Ishikawa (cell line): Measurements from ENCODE around the gene COMMD7.

ENCODE experiments used
- CEBPB ChIP-seq: IDR thresholded peaks from 2 replicates; pipeline ENCODE4 v1.6.1; 2012
- CREB1 ChIP-seq: IDR thresholded peaks from 2 replicates; pipeline ENCODE4 v1.6.1; 2012; ENCODE audit warnings: low read depth
- EGR1 ChIP-seq: IDR thresholded peaks from 2 replicates; pipeline ENCODE4 v1.6.1; 2012
- EP300 ChIP-seq: IDR thresholded peaks from 2 replicates; pipeline ENCODE4 v1.6.1; 2012; ENCODE audit warnings: borderline replicate concordance
- FOXM1 ChIP-seq: IDR thresholded peaks from 2 replicates; pipeline ENCODE4 v1.6.1; 2012; ENCODE audit warnings: low read depth, borderline replicate concordance
- NFIC ChIP-seq: IDR thresholded peaks from 2 replicates; pipeline ENCODE4 v1.6.1; 2012
- RAD21 ChIP-seq: IDR thresholded peaks from 2 replicates; pipeline ENCODE4 v1.6.1; 2012; ENCODE audit warnings: low read depth
- TAF1 ChIP-seq: IDR thresholded peaks from 2 replicates; pipeline ENCODE4 v1.6.1; 2012; ENCODE audit warnings: low read depth, mild to moderate bottlenecking
- TCF12 ChIP-seq: IDR thresholded peaks from 2 replicates; pipeline ENCODE4 v1.6.1; 2012; ENCODE audit warnings: low read depth
- TEAD4 ChIP-seq: IDR thresholded peaks from 2 replicates; pipeline ENCODE4 v1.6.1; 2012
- USF1 ChIP-seq: IDR thresholded peaks from 2 replicates; pipeline ENCODE4 v1.6.1; 2012
- YY1 ChIP-seq: IDR thresholded peaks from 2 replicates; pipeline ENCODE4 v1.6.1; 2012; ENCODE audit warnings: low read depth
- ZBTB7A ChIP-seq: IDR thresholded peaks from 2 replicates; pipeline ENCODE4 v1.6.1; 2012; ENCODE audit warnings: low read depth
- TF ChIP-seq, protein P1 (sequence below): IDR thresholded peaks from 2 replicates; pipeline ENCODE4 v1.6.1; 2012; ENCODE audit warnings: low read depth, mild to moderate bottlenecking
- TF ChIP-seq, protein P2 (sequence below): IDR thresholded peaks from 2 replicates; pipeline ENCODE4 v1.6.1; 2012

COMMD7 gene

DNA sequence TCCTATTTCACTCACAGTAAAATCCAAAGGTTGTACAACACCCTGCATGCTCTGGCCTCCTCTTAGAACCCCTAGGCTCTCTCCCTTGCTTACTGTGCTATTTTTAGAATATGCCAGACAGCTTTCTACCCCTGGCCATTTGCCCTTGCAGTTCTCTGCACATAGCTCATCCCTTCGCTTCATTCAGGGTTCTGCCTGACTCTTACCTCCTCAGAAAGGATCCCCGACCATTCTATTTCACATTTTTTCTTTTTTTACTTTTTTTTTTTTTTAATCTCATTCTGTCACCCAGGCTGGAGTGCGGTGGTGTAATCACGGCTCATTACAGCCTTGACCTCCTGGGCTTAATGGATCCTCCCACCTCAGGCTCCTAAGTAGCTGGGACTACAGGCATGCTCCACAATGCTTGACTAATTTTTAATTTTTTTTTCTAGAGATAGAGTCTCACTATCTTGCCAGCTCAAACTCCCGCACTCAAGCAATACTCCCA lies 33.6 kb downstream of the COMMD7 start:
- TF ChIP-seq CEBPB (no peak), YY1 (no peak), FOXM1 (no peak), RAD21 (no peak), EP300 (no peak), CREB1 (no peak), NFIC (no peak), ZBTB7A (no peak), TAF1 (no peak), EGR1 (no peak), TEAD4 (no peak), TCF12 (no peak), USF1 (no peak)
- TF ChIP-seq, protein P1, sequence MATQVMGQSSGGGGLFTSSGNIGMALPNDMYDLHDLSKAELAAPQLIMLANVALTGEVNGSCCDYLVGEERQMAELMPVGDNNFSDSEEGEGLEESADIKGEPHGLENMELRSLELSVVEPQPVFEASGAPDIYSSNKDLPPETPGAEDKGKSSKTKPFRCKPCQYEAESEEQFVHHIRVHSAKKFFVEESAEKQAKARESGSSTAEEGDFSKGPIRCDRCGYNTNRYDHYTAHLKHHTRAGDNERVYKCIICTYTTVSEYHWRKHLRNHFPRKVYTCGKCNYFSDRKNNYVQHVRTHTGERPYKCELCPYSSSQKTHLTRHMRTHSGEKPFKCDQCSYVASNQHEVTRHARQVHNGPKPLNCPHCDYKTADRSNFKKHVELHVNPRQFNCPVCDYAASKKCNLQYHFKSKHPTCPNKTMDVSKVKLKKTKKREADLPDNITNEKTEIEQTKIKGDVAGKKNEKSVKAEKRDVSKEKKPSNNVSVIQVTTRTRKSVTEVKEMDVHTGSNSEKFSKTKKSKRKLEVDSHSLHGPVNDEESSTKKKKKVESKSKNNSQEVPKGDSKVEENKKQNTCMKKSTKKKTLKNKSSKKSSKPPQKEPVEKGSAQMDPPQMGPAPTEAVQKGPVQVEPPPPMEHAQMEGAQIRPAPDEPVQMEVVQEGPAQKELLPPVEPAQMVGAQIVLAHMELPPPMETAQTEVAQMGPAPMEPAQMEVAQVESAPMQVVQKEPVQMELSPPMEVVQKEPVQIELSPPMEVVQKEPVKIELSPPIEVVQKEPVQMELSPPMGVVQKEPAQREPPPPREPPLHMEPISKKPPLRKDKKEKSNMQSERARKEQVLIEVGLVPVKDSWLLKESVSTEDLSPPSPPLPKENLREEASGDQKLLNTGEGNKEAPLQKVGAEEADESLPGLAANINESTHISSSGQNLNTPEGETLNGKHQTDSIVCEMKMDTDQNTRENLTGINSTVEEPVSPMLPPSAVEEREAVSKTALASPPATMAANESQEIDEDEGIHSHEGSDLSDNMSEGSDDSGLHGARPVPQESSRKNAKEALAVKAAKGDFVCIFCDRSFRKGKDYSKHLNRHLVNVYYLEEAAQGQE, result no peak
- TF ChIP-seq, protein P2, sequence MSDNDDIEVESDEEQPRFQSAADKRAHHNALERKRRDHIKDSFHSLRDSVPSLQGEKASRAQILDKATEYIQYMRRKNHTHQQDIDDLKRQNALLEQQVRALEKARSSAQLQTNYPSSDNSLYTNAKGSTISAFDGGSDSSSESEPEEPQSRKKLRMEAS, result no peak

- TF ChIP-seq NFIC, result no peak
- no peak for TF ChIP-seq RAD21
- no peak for TF ChIP-seq YY1
- no peak for TF ChIP-seq TEAD4
- TF ChIP-seq CREB1, result no peak
- no peak for TF ChIP-seq EP300
- no peak for TF ChIP-seq TCF12
- no peak for TF ChIP-seq USF1
- no peak for TF ChIP-seq ZBTB7A
- TF ChIP-seq TAF1, result no peak
- no peak for TF ChIP-seq FOXM1
- TF ChIP-seq, protein P1, result no peak
- TF ChIP-seq, protein P2, result no peak
- TF ChIP-seq CEBPB, result no peak
- TF ChIP-seq EGR1, result no peak
Measured at GRCh38 chr20:32707691-32708581, 35.3 kb downstream of the COMMD7 start.

- TF ChIP-seq, protein P2, result no peak
- TF ChIP-seq EP300 (no peak), CREB1 (no peak)
Measured at GRCh38 chr20:32706486-32706885, 36.8 kb downstream of the COMMD7 start.

GRCh38 chr20:32702706-32703425 lies 40.4 kb downstream of the COMMD7 start:
- TF ChIP-seq TAF1, result no peak
- TF ChIP-seq, protein P1, result no peak
- TF ChIP-seq TEAD4, result no peak
- TF ChIP-seq YY1, result no peak
- TF ChIP-seq NFIC, result no peak
- no peak for TF ChIP-seq USF1
- no peak for TF ChIP-seq EP300
- TF ChIP-seq RAD21, result no peak
